Activated CD8-positive, alpha-beta memory T cell treated with anti-CD3 and anti-CD28 coated beads, Interleukin-2, amount 10 ng/mL, durations not matched to agents 7 days and 5 days (primary cell): Measurements from ENCODE around the gene SPATA31E1. TPM values are rescaled to one million over a fixed set of nuclear protein-coding genes. Genes with fewer than 3 reads are reported as not detected.

Experiments used
- ATAC-seq: fragments of 150-1000 bp; cut with Tn5 transposase; one replicate; pipeline ENCODE4 v1.10.0; 2021; ENCODE audit warnings: moderate library complexity
- CTCF ChIA-PET: fragments of 350-600 bp; sonication (Branson Sonifier 250); formaldehyde crosslinking; loops from one replicate; lab custom pipeline; 2021; ENCODE audit warnings: antibody characterized with exemption; lab: Charles Lee
- DNase-seq: peaks from one replicate; pipeline ENCODE4 v3.0.0-alpha.2; 2020
- H3K27ac Mint-ChIP-seq: one replicate; pipeline ENCODE4 v1.8.0; 2021; ENCODE audit warnings: mild to moderate bottlenecking, mixed read lengths
- H3K27me3 Mint-ChIP-seq: one replicate; pipeline ENCODE4 v1.8.0; 2021; ENCODE audit warnings: mixed read lengths
- H3K36me3 Mint-ChIP-seq: one replicate; pipeline ENCODE4 v1.8.0; 2021; ENCODE audit warnings: mild to moderate bottlenecking, mixed read lengths
- H3K4me1 Mint-ChIP-seq: one replicate; pipeline ENCODE4 v1.8.0; 2021; ENCODE audit warnings: mixed read lengths
- H3K4me3 Mint-ChIP-seq: one replicate; pipeline ENCODE4 v1.8.0; 2021; ENCODE audit warnings: mild to moderate bottlenecking, moderate library complexity, mixed read lengths
- H3K9me3 Mint-ChIP-seq: one replicate; pipeline ENCODE4 v1.8.0; 2022; ENCODE audit warnings: low read depth, mixed read lengths
- total RNA-seq, 2 experiments: library from RNA; stranded (reverse); gene quantifications; one replicate each; pipeline ENCODE4 v1.2.3, GENCODE V29; 2021

The SPATA31E1 gene
- total RNA-seq, 2 experiments from 2014 or later = not detected

DNA sequence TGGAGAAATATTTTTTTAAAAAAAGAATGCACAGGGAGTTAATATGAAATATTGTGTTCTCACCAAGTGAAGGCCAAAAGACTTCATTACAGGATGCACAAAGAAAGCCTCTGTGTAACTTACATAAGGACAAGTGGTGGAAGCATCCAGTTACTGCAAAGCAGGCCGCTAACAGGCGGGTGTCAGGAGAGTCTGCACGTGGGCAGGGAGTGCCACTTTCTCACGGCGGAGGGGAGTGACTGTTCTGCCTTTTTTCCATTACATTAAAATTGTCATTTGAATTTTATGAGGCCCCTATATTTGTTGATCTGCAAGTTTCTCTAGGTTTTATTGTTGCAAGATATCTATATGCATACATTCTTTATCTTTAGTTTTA lies 28.1 kb upstream of the SPATA31E1 start:
- no peaks in the 10 kb centered on the region for H3K27me3 Mint-ChIP-seq
- peaks cover 2% of the 10 kb centered on the region for H3K9me3 Mint-ChIP-seq
- DNase-seq = no peak
- no peaks in the 10 kb centered on the region for H3K36me3 Mint-ChIP-seq
- no peaks in the 10 kb centered on the region for H3K4me1 Mint-ChIP-seq
- no peak overlapping the region for H3K27ac Mint-ChIP-seq
- H3K4me3 Mint-ChIP-seq = no peak overlapping the region
- no peak for ATAC-seq
- CTCF ChIA-PET = no interaction called here

DNA sequence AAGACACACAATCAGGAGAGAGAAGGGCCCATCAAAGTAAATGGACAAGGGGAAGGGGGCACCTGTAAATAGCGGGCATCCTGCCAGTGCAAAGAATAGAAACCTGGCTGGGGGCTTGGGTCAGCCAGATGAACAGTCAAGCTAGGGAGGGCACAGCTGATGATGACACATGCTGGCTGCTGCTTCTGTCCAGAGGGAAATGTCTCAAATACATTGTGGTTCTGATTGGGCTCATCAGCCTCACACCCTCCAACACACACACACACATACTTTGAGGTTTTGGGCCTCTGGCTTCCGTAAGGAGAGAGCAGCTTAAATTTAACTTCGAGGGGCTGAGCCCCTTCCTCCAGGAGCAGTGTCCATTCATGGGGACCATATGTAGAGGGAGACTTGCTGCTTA lies 27.6 kb upstream of the SPATA31E1 start:
- CTCF ChIA-PET = no interaction called here
- Mint-ChIP-seq H3K9me3 (peaks cover 2% of the 10 kb centered on the region), H3K27ac (no peak overlapping the region), H3K4me1 (no peaks in the 10 kb centered on the region), H3K27me3 (no peaks in the 10 kb centered on the region), H3K36me3 (no peaks in the 10 kb centered on the region), H3K4me3 (no peak overlapping the region)
- DNase-seq (no peak), ATAC-seq (no peak)

DNA sequence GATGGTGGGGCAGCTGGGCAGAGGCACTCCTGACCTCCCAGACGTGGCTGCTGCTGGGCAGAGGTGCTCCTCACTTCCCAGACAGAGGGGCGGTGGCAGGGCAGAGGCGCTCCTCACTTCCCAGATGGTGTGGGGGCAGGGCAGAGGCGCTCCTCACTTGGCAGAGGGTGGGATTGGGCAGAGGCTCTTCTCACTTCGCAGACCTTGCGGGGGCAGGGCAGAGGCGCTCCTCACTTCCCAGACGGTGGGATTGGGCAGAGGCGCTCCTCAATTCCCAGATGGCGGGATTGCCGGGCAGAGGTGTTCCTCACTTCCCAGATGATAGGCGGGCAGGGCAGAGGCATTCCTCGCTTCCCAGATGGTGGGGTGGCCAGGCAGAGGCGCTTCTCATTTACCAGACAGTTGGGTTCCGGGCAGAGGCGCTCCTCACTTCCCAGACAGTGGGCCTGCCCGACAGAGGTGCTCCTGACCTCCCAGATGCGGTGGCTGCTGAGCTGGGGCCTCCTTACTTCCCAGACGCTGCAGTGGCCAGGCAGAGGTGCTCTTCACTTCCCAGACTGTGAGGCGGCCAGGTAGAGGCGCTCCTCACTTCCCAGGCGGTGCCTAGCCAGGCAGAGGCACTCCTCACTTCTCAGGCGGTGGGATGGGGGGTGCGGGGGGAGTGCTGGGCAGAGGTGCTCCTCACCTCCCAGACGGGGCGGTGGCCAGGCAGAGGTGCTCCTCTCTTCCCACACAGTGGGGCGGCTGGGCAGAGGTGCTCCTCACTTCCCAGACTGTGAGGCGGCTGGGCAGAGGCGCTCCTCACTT lies 25.3 kb upstream of the SPATA31E1 start:
- Mint-ChIP-seq H3K36me3 (no peaks in the 10 kb centered on the region), H3K4me3 (no peak overlapping the region), H3K27me3 (peaks cover under 1% of the 10 kb centered on the region), H3K27ac (no peak overlapping the region), H3K4me1 (no peaks in the 10 kb centered on the region), H3K9me3 (peaks cover 2% of the 10 kb centered on the region)
- ATAC-seq = no peak
- CTCF ChIA-PET = no interaction called here
- no peak for DNase-seq

DNA sequence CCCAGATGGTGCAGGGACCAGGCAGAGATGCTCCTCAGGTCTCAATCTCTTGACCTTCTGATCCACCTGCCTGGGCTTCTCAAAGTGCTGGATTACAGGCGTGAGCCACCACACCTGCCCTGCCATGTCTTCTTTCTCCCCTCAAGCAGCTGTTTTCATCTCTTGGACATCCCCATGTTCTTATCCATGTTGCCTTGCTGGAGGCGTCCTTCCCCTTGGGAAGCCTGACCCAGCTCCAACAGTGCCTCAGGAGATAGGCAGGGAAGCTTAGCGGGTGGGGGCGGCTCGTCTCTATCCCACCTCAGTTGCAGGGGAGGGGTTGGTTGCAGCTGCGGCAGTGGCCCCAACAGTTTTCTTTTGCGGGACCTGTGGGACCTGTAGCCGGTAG lies 24.7 kb upstream of the SPATA31E1 start:
- DNase-seq (no peak), ATAC-seq (no peak)
- CTCF ChIA-PET = no interaction called here
- H3K27ac Mint-ChIP-seq = no peak overlapping the region
- H3K4me3 Mint-ChIP-seq = no peak overlapping the region
- H3K4me1 Mint-ChIP-seq = no peaks in the 10 kb centered on the region
- peaks cover 2% of the 10 kb centered on the region for H3K27me3 Mint-ChIP-seq
- no peaks in the 10 kb centered on the region for H3K36me3 Mint-ChIP-seq
- H3K9me3 Mint-ChIP-seq = peaks cover 2% of the 10 kb centered on the region

DNA sequence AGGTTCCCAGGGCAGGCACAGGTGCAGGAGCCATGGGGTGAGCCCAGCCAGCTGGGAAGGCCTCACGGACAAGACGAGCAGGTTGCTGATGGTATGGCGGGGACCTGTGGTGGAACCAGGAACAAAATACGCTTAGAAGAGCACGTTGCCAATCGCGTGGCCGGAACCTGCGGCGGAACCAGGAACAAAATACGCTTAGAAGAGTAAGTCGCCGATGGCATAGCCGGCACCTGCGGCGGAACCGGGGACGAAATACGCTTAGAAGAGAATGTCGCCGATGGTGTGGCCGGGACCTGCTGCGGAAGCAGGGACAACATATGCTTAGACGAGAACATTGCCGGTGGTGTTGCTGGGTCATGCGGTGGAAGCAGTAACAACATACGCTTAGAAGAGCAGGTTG lies 23.5 kb upstream of the SPATA31E1 start:
- DNase-seq (no peak), ATAC-seq (no peak)
- H3K36me3 Mint-ChIP-seq = no peaks in the 10 kb centered on the region
- no peaks in the 10 kb centered on the region for H3K4me1 Mint-ChIP-seq
- H3K27me3 Mint-ChIP-seq = peaks cover 2% of the 10 kb centered on the region
- CTCF ChIA-PET = no interaction called here
- no peak overlapping the region for H3K4me3 Mint-ChIP-seq
- no peak overlapping the region for H3K27ac Mint-ChIP-seq
- peaks cover 2% of the 10 kb centered on the region for H3K9me3 Mint-ChIP-seq

DNA sequence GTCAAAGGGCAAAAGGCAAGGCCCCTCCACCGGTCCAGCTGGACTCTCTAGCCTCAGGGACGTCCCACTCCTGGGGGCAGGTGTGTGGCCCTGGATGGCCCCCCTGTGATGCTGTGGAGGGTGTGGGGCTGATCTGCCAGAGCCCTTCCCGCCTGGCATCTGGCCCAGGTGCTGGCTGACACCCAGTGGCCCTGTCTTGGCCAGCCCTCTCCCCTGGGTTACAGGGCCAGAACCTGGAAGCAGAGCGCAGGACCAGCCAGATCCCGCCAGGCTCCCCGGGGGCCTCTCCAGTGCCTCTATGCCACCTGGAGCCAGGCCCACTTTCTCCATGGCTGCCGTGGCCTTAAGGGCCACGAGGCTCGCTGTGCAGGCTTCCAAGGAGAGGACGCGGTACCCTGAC lies 22.9 kb upstream of the SPATA31E1 start:
- ATAC-seq (no peak), DNase-seq (no peak)
- Mint-ChIP-seq H3K4me1 (no peaks in the 10 kb centered on the region), H3K9me3 (peaks cover 2% of the 10 kb centered on the region), H3K36me3 (no peaks in the 10 kb centered on the region), H3K27me3 (peaks cover 2% of the 10 kb centered on the region), H3K27ac (no peak overlapping the region), H3K4me3 (no peak overlapping the region)
- CTCF ChIA-PET = no interaction called here

DNA sequence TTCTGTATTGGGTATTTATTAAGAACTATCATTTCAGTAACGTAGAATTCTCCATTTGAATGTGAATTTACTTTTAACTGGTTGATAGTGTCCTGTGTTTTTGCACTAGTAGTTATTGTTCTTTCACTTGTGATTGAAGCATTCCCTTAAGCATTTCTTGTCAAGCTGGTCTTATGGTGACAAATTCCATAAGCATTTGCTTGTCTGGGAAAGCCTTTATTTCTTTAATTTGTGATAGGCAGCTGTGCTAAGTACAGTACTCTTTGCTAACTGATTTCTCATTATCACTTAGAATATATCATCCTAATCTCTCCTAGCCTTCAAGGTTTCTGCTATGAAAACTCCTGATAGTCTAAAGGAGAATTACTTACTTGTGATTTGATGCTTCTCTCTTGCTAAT lies 21.3 kb upstream of the SPATA31E1 start:
- CTCF ChIA-PET = no interaction called here
- Mint-ChIP-seq H3K4me1 (no peaks in the 10 kb centered on the region), H3K36me3 (no peaks in the 10 kb centered on the region)

DNA sequence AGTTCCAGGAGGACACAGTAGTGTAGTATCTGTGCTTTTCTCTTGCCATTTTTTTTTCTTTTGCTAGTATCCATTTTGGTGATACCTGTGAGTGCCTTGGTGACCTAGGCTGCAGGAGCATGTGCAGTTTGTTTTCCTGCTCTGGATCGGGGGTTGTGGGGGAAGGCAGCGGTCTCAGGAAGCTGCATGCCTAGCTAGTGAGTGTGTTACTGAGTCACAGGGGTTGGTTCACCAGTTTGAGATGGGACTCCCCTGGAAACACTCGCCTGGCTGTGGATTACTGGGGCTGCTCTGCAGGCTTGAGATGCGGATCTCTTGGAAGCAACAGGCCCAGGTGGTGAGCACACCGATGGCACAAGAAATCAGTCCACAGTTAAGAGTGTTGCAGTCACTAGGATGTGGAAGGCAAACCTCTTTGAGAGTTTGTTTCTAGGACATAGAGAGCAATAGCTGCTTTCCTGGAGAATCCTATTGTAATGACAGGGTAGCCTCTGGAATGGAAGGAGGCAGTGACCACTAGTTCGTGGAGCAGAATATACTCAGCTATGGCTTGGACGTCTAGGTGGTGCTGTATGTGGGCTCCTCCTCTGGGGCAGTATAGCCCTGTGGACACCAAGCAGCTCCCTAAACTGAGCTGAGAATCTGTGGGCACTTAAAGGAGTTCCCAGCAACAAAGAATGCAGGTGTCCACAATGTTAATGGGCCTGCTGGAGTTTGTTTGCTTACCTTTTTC lies 20.0 kb upstream of the SPATA31E1 start:
- CTCF ChIA-PET = no interaction called here
- no peak for ATAC-seq
- H3K27ac Mint-ChIP-seq = no peak overlapping the region
- H3K36me3 Mint-ChIP-seq = no peaks in the 10 kb centered on the region
- H3K4me1 Mint-ChIP-seq = no peaks in the 10 kb centered on the region
- peaks cover 2% of the 10 kb centered on the region for H3K27me3 Mint-ChIP-seq
- DNase-seq = no peak
- H3K4me3 Mint-ChIP-seq = no peak overlapping the region
- H3K9me3 Mint-ChIP-seq = peaks cover 2% of the 10 kb centered on the region

More for the DNA sequence above, 21.3 kb upstream of the SPATA31E1 start:
- peaks cover 2% of the 10 kb centered on the region for H3K9me3 Mint-ChIP-seq
- H3K27ac Mint-ChIP-seq = no peak overlapping the region
- ATAC-seq = no peak
- peaks cover 2% of the 10 kb centered on the region for H3K27me3 Mint-ChIP-seq
- no peak for DNase-seq
- H3K4me3 Mint-ChIP-seq = no peak overlapping the region

DNA sequence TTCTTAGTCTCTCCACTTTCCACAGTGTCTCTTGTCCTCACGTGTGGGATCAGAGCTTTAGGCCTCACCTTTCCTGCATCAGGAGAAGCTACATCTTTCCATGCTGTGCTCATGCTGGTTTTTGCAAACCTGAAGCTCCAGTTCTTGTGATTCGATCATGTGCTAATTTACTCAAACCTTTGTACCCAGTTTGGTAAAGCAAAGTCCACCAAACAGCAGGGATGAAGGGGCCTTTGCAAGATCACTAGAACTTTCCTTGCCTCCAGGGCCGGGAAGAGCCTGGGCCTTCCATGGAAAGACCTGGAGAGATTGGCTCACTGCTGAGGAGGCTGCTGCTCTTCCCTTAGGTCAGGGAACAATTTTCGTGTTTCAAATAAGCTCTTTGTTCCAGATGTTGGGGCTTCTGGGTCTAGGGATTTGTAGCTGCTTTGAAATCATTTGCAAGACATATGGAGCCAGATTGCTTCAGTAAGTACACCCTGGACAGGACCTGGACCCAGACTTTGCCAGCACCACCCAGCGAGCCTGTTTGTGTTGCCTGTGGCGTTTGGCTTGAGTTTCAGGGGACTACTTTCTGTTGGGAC lies 18.7 kb upstream of the SPATA31E1 start:
- no peaks in the 10 kb centered on the region for H3K4me1 Mint-ChIP-seq
- H3K36me3 Mint-ChIP-seq = no peaks in the 10 kb centered on the region
- no peak for ATAC-seq
- DNase-seq = no peak
- H3K27me3 Mint-ChIP-seq = peaks cover 2% of the 10 kb centered on the region
- H3K9me3 Mint-ChIP-seq = peaks cover 2% of the 10 kb centered on the region
- no peak overlapping the region for H3K27ac Mint-ChIP-seq
- CTCF ChIA-PET = no interaction called here
- H3K4me3 Mint-ChIP-seq = no peak overlapping the region

DNA sequence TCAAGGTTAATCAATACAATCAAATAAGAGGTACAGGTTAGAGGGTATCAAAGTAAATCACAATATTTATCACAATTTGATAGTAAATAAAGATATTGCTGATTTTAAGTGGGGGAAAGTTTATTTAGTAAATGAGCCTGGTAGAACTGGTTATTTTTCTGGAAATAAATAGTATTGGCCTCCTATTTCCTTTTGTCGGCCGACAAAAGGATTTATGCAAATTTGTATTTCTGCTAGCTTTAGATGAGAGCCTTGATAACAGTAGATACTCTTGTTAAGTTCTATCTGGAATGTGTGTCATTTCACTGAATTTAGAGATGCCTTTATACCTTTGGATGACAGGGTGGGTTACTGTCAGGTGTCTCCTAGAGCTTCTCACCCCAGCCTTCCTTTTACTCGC lies 17.8 kb upstream of the SPATA31E1 start:
- H3K4me1 Mint-ChIP-seq = no peaks in the 10 kb centered on the region
- H3K27me3 Mint-ChIP-seq = peaks cover 2% of the 10 kb centered on the region

DNA sequence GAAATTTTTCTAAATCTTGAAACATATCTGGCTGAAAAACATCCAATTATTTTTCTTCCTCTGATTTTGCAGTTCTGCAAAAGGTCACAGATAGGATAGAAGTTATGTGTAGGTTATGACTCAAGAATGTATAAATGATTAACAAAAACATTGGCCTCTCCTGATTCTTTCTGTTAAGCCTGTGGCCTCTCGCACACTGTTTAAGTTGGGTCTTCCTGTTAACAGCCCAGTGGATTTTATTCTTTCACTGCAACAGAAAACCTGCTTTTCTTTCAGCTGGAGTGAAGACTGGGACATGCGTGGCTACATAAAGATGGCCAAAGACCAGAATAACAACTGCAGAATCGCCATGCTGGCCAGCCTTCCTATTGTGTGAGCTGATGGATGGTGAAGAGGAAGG lies 17.1 kb upstream of the SPATA31E1 start:
- no peak for DNase-seq
- no peaks in the 10 kb centered on the region for H3K36me3 Mint-ChIP-seq
- H3K9me3 Mint-ChIP-seq = peaks cover 7% of the 10 kb centered on the region
- ATAC-seq = no peak
- H3K27me3 Mint-ChIP-seq = peaks cover 2% of the 10 kb centered on the region
- no peak overlapping the region for H3K4me3 Mint-ChIP-seq
- no peaks in the 10 kb centered on the region for H3K4me1 Mint-ChIP-seq
- H3K27ac Mint-ChIP-seq = no peak overlapping the region
- CTCF ChIA-PET = no interaction called here

More for the DNA sequence above, 17.8 kb upstream of the SPATA31E1 start:
- no peak overlapping the region for H3K27ac Mint-ChIP-seq
- peaks cover 6% of the 10 kb centered on the region for H3K9me3 Mint-ChIP-seq
- DNase-seq (no peak), ATAC-seq (no peak)
- H3K4me3 Mint-ChIP-seq = no peak overlapping the region
- H3K36me3 Mint-ChIP-seq = no peaks in the 10 kb centered on the region
- CTCF ChIA-PET = no interaction called here

DNA sequence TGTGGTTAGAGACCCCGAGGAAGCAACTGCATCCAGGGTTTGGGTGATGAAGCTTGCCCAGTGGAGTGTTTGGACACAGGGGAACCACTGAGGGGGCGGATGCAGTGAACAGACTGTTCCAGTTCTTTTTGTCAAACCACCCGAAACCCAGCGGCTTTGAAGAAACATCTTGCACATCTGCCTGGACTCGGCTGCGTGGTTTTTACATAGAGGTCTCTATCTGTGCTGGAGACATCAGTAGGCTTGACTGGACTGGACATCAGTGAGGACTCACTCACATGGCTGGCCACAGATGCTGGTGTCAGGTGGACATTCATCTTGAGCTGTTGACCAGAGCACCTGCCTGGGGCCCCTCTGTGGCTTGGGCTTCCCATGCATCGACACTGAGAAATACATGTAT lies 15.3 kb upstream of the SPATA31E1 start:
- ATAC-seq = no peak
- Mint-ChIP-seq H3K27me3 (peaks cover 1% of the 10 kb centered on the region), H3K36me3 (no peaks in the 10 kb centered on the region), H3K9me3 (peaks cover 7% of the 10 kb centered on the region), H3K27ac (no peak overlapping the region), H3K4me1 (no peaks in the 10 kb centered on the region), H3K4me3 (no peak overlapping the region)
- CTCF ChIA-PET = no interaction called here
- no peak for DNase-seq

DNA sequence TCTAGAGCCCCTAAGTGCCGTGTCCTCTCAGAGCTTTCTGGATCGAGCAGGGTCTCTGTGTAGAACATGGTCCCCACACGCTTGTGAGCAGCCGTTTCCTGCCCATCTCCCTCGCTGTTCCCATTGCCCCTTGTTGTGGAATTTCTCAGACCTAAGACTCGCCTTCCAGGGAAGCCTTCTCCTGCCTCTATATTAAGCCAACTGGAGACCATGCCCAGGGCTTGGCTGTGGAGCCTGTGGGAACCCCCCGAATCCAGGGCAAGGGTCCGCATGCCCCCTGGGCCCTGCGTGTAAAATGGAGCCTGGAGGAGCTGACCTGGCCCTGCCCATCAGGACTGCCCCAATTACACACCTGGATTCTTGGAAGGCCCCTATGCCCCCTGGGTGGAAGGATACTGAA lies 14.5 kb upstream of the SPATA31E1 start:
- CTCF ChIA-PET = no interaction called here
- no peak overlapping the region for H3K4me3 Mint-ChIP-seq
- H3K9me3 Mint-ChIP-seq = peaks cover 7% of the 10 kb centered on the region

DNA sequence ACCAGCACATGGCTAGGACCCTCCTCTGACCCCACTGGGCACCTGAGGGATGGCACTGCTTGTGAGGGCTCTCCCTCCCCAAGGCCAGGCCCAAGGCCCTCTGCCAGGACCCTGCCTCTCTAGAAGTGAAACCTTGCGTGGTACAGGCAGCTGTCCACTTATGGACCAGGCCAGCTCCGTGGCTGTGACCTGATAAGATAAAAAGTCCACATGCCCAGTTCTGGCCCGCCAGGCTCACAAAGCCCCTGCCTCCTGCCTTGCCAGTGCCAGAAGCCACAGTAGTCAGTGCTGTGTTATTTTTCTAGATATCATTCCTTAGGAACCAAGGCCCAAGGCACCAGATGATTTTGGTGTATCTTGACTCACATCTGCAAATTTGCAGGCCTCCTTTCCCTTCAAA lies 14.0 kb upstream of the SPATA31E1 start:
- ATAC-seq (no peak), DNase-seq (no peak)
- Mint-ChIP-seq H3K36me3 (no peaks in the 10 kb centered on the region), H3K27me3 (no peaks in the 10 kb centered on the region), H3K4me3 (no peak overlapping the region), H3K9me3 (peaks cover 7% of the 10 kb centered on the region), H3K27ac (no peak overlapping the region), H3K4me1 (no peaks in the 10 kb centered on the region)
- CTCF ChIA-PET = no interaction called here

More for the DNA sequence above, 14.5 kb upstream of the SPATA31E1 start:
- no peaks in the 10 kb centered on the region for H3K4me1 Mint-ChIP-seq
- DNase-seq (no peak), ATAC-seq (no peak)
- no peak overlapping the region for H3K27ac Mint-ChIP-seq
- H3K27me3 Mint-ChIP-seq = no peaks in the 10 kb centered on the region
- H3K36me3 Mint-ChIP-seq = no peaks in the 10 kb centered on the region
